ENCODE results near the gene EYA4.

DNA sequence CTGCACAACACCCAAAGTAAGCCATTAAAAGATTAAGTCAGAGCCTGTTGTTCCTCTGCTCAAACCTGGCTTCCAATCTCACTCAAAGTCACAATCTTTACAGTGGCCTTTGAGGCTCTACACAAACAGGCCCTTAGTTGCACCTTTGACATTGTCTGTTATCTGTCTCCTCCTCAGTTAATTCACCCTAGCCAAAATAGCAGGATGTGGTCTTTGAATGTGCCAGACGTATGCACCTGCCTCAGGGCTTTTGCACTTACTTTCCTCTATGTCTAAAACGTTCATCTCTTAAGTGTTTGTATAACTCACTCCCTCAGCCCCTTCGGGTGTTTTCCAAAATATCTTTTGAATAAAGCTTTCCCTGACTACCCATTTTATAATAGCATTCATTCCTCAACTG is 107.7 kb downstream of the EYA4 start:
- TF ChIP-seq, protein P1, sequence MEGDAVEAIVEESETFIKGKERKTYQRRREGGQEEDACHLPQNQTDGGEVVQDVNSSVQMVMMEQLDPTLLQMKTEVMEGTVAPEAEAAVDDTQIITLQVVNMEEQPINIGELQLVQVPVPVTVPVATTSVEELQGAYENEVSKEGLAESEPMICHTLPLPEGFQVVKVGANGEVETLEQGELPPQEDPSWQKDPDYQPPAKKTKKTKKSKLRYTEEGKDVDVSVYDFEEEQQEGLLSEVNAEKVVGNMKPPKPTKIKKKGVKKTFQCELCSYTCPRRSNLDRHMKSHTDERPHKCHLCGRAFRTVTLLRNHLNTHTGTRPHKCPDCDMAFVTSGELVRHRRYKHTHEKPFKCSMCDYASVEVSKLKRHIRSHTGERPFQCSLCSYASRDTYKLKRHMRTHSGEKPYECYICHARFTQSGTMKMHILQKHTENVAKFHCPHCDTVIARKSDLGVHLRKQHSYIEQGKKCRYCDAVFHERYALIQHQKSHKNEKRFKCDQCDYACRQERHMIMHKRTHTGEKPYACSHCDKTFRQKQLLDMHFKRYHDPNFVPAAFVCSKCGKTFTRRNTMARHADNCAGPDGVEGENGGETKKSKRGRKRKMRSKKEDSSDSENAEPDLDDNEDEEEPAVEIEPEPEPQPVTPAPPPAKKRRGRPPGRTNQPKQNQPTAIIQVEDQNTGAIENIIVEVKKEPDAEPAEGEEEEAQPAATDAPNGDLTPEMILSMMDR (IDR thresholded peaks at IDR 0.05): no peak
- TF ChIP-seq POLR2A (IDR thresholded peaks at IDR 0.05): no peak
